GM21619 (cell line): Measurements from ENCODE around the gene SIDT2.

ENCODE experiments used
- ATAC-seq: cut with Tn5 transposase; IDR thresholded peaks from one replicate; pipeline ENCODE4 v1.9.1; 2021; ENCODE audit not compliant: unreplicated experiment

The SIDT2 gene

GRCh38 chr11:117220999-117221774 is 42.6 kb downstream of the SIDT2 start:
- ATAC-seq = no peak

GRCh38 chr11:117221775-117222517 is 43.4 kb downstream of the SIDT2 start:
- no peak for ATAC-seq

- ATAC-seq = no peak
These were observed 44.6 kb downstream of the SIDT2 start for GRCh38 chr11:117222991-117223740.

GRCh38 chr11:117223741-117224689 is 45.5 kb downstream of the SIDT2 start:
- no peak for ATAC-seq

- ATAC-seq = no peak
These were observed 47.1 kb downstream of the SIDT2 start for GRCh38 chr11:117225553-117226170.

- peak; percentile 38 for ATAC-seq
These were observed 48.1 kb downstream of the SIDT2 start for GRCh38 chr11:117226388-117227385.

GRCh38 chr11:117228091-117228490 is 49.5 kb downstream of the SIDT2 start:
- ATAC-seq = no peak

- ATAC-seq = no peak
These were observed 50.9 kb downstream of the SIDT2 start for GRCh38 chr11:117229411-117229810.

GRCh38 chr11:117229931-117230285 is 51.4 kb downstream of the SIDT2 start:
- no peak for ATAC-seq

GRCh38 chr11:117230286-117230961 is 51.9 kb downstream of the SIDT2 start:
- no peak for ATAC-seq

- no peak for ATAC-seq
These were observed 52.7 kb downstream of the SIDT2 start for GRCh38 chr11:117230999-117231841.

GRCh38 chr11:117231842-117232091 is 53.2 kb downstream of the SIDT2 start, which contains the start of gene PCSK7:
PCSK7 (minus strand) TSS chr11:117232073; CDS start chr11:117229844, 2,229 bp downstream.
- ATAC-seq = no peak

GRCh38 chr11:117232092-117232878 is 53.7 kb downstream of the SIDT2 start, which contains the start of gene RNF214:
RNF214 (plus strand) TSS chr11:117232671; CDS start chr11:117234273, 1,602 bp downstream.
- peak; percentile 59 for ATAC-seq

GRCh38 chr11:117232911-117233409 is 54.4 kb downstream of the SIDT2 start:
- ATAC-seq = no peak

- no peak for ATAC-seq
These were observed 59.7 kb downstream of the SIDT2 start for GRCh38 chr11:117238221-117238620.

- ATAC-seq = no peak
These were observed 60.8 kb downstream of the SIDT2 start for GRCh38 chr11:117239295-117239694.
